Mucosa of descending colon (tissue), 3 donors: ENCODE measurements around the gene CSNK1A1. TPM values are rescaled to one million over a fixed set of nuclear protein-coding genes. Genes with fewer than 3 reads are reported as not detected.
A peak's percentile ranks its signal among the peaks of the same experiment; 100 is the strongest.
"Not testable (repeated sequence)": the region's sequence is repeated elsewhere in the genome, so short reads cannot be mapped to it uniquely, and the experiment has no call there.

Experiments used
- ATAC-seq: fragments of 200-7000 bp; cut with Tn5 transposase; one replicate; pipeline ENCODE4 v1.9.1; 2020; ENCODE audit warnings: mild to moderate bottlenecking, moderate library complexity
- DNase-seq, 3 donors: peaks; one replicate each; pipeline ENCODE4 v3.0.0-alpha.2; 2020
- H3K36me3 ChIP-seq: fragments of 200-600 bp; one replicate; pipeline ENCODE4 v1.8.0; 2021; ENCODE audit warnings: low read depth, mild to moderate bottlenecking
- H3K4me1 ChIP-seq: fragments of 200-600 bp; one replicate; pipeline ENCODE4 v1.8.0; 2021; ENCODE audit warnings: low read depth, mild to moderate bottlenecking
- H3K4me3 ChIP-seq: fragments of 200-600 bp; one replicate; pipeline ENCODE4 v1.8.0; 2021; ENCODE audit warnings: mild to moderate bottlenecking
- H3K9me3 ChIP-seq: fragments of 200-600 bp; one replicate; pipeline ENCODE4 v1.8.0; 2021; ENCODE audit warnings: mild to moderate bottlenecking
- intact Hi-C, 2 donors: fragments of 100-400 bp; cut with DNase I in 1 of 2; cut with micrococcal nuclease in 1 of 2; formaldehyde crosslinking; loops; one replicate each; pipeline versions ENCODE4 v1.11.0 to v1.11.1; 2022; cut with DNase I, micrococcal nuclease
- long read RNA-seq, 2 donors: library from polyadenylated mRNA; unstranded; transcript quantifications; one replicate each; pipeline ENCODE4 v2.0.0, GENCODE V29; 2019 to 2021
- total RNA-seq, 3 donors: library from RNA; stranded (reverse); fragmentation: NEBNext Ultra II Directional in 2 of 3; extraction: Animal tissue kit (Norgen Biotek cat#: 25700) in 2 of 3; gene quantifications; one replicate each; pipeline versions ENCODE4 v1.2.1 to v1.2.4, GENCODE V29; 2021 to 2023
- TF ChIP-seq, protein P1 (sequence below): fragments of 200-600 bp; IDR thresholded peaks from one replicate; pipeline ENCODE4 v1.8.0; 2022; ENCODE audit warnings: antibody characterized with exemption, mild to moderate bottlenecking
- donor health status: DM: no; HTN: no; CAD: no; lungs with moderate emphysema.
- donor health status: DM: no; HTN: no; CAD: no.
- donor health status: DM: no; HTN: yes; CAD: no.

The CSNK1A1 gene
- total RNA-seq, result 100 to 1,000 TPM; 200 to 233 (median 224) TPM
- long read RNA-seq, donor 1, full-length matches to known transcripts, result 104 of 126 reads
- long read RNA-seq, donor 1, partial matches to known transcripts, result 11 of 126 reads
- long read RNA-seq, donor 1, other reads (novel, unspliced or antisense), result 11 of 126 reads
- long read RNA-seq, donor 2, full-length matches to known transcripts, result 33 of 97 reads
- long read RNA-seq, donor 2, partial matches to known transcripts, result 49 of 97 reads
- long read RNA-seq, donor 2, other reads (novel, unspliced or antisense), result 15 of 97 reads

DNA sequence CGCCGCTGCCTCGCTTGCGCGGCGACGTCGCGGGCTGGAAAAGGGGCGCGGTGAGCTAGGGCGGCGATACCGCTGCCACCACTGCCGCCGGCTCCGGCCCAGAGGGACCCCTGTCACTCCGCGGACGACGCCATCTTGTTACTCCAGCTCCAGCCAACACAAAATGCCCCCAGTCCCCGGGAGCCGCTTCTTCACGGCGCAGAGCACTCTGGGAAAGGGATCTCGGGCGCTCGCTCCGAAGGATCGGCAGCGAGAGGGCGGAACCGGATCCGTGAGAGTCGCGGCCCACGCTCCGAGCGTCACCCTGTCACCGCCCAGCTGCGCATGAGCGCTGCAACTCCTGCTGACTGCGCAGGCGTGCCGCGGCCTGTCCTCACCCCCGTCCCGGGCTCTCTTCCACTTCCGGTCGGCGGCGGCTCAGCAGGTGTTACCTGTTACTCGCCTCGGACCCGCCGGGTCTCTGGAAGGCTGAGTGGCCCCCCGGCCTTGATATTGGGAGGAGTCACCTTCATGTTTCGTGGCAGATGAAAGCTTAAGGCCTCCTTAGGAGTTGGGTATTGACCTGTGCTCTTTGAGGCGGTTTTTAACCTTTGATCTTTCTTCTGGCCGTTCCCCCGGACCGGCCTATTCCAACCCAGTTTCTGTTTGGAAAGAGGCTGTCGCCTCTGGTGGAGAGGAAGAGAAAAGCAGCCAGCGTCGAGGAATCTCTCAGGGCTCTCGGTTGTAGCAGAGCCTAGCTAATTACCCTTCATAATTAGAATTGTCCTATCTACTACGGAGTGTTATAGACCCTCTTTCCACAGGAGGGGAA lies at the start of gene CSNK1A1:
TSS of gene CSNK1A1 (minus strand) at position 213 of the 811 bp plus-strand sequence. CDS start 475 bp downstream, outside the sequence.
- Histone ChIP-seq H3K4me1 (peaks cover 30% of the 10 kb centered on the region), H3K9me3 (no peaks in the 10 kb centered on the region), H3K4me3 (peak within 1 kb of the TSS; percentile 90), H3K36me3 (no peaks in the 10 kb centered on the region)
- intact Hi-C loops, result no loop called here
- peak; percentile 93 for ATAC-seq
- peak; percentile 98 to 100 (median 99) for DNase-seq
- TF ChIP-seq, protein P1, sequence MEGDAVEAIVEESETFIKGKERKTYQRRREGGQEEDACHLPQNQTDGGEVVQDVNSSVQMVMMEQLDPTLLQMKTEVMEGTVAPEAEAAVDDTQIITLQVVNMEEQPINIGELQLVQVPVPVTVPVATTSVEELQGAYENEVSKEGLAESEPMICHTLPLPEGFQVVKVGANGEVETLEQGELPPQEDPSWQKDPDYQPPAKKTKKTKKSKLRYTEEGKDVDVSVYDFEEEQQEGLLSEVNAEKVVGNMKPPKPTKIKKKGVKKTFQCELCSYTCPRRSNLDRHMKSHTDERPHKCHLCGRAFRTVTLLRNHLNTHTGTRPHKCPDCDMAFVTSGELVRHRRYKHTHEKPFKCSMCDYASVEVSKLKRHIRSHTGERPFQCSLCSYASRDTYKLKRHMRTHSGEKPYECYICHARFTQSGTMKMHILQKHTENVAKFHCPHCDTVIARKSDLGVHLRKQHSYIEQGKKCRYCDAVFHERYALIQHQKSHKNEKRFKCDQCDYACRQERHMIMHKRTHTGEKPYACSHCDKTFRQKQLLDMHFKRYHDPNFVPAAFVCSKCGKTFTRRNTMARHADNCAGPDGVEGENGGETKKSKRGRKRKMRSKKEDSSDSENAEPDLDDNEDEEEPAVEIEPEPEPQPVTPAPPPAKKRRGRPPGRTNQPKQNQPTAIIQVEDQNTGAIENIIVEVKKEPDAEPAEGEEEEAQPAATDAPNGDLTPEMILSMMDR, result peak; percentile 60

DNA sequence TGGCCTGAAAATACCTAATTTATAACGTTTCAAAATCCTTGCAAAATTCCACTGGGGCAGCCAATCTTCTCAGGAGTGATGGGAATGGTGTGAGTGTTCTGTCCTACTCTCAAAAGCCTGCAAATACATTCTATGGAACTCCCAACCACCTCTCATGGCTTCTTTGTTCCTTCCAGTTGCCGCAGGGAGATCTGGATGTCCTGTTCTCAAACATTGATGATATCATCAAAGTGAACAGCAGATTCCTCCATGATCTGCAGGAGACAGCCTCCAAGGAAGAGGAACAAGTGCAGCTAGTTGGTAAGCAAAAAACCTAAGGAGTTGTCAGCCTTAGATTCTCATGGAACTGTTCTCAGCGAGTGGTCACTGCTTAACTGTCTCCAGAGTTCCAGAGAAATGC lies 49.7 kb upstream of the CSNK1A1 start:
- TF ChIP-seq, protein P1, result no peak
- DNase-seq, result no peak
- no peaks in the 10 kb centered on the region for H3K36me3 ChIP-seq
- no peaks in the 10 kb centered on the region for H3K9me3 ChIP-seq
- H3K4me1 ChIP-seq, result peaks cover 12% of the 10 kb centered on the region
- H3K4me3 ChIP-seq, result no peak overlapping the region
- no peak for ATAC-seq
- intact Hi-C loops, result no loop called here

DNA sequence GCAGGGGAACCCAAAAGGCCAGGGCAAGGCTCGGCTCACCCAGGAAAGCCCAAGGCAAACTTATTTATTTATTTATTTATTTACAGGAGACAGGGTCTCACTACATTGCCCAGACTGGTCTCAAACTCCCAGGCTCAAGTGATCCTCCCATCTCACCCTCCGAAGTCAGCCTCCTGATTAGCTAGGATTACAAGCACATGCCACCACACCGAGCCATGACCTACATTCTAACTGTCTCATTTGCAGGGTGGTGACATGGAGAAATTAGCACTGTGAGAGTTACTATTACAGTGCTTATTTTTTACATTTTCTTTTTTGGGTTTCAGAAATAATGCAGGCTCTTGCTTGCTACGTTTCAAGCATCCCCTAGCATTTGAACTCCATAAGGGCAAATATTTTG lies 48.1 kb upstream of the CSNK1A1 start:
- no peak overlapping the region for H3K4me3 ChIP-seq
- no peaks in the 10 kb centered on the region for H3K36me3 ChIP-seq
- H3K9me3 ChIP-seq, result no peaks in the 10 kb centered on the region
- peaks cover 7% of the 10 kb centered on the region for H3K4me1 ChIP-seq
- TF ChIP-seq, protein P1, result no peak
- intact Hi-C loops, result no loop called here
- DNase-seq (no peak), ATAC-seq (no peak)

DNA sequence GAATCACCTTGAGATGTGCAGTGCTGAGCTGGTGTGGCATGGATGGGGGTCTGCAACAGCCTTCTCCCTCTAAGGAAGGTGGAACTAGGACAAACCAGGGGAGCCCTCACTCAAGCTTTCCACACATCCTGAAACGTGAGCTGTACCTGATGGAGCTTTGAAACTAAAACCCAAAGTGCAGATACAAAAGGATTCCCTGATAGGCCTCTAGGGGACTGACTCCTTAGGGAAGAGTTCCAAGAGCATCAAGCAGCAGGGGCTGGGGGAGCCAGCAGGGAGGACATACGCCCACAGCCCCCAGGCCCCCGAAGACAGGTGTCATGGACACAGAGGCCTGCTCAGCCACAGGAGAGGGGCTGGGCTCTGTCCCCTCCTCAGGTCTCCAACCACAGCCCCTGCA lies 47.7 kb upstream of the CSNK1A1 start:
- H3K4me1 ChIP-seq, result peaks cover 6% of the 10 kb centered on the region
- ATAC-seq (no peak), DNase-seq (no peak)
- intact Hi-C loops, result no loop called here
- no peak overlapping the region for H3K4me3 ChIP-seq
- no peaks in the 10 kb centered on the region for H3K36me3 ChIP-seq
- H3K9me3 ChIP-seq, result no peaks in the 10 kb centered on the region
- TF ChIP-seq, protein P1, result no peak

DNA sequence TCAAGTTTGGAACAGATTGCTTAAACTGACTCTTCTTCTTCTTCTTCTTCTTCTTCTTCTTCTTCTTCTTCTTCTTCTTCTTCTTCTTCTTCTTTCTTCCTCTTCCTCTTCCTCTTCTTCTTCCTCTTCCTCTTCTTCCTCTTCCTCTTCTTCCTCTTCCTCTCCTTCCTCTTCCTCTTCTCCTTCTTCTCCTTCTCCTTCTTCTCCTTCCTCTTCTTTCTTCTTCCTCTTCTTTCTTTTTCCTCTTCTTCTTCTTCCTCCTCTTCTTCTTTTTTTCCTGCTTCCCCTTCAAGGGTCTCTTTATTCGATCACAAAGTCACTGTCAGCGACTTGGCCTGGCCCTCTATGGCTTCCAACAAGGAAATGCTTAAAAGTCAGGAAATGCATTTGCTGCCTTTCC lies 47.0 kb upstream of the CSNK1A1 start:
- H3K4me3 ChIP-seq, H3K4me1 ChIP-seq, H3K9me3 ChIP-seq, DNase-seq, H3K36me3 ChIP-seq, intact Hi-C loops, ATAC-seq: not testable (repeated sequence)

DNA sequence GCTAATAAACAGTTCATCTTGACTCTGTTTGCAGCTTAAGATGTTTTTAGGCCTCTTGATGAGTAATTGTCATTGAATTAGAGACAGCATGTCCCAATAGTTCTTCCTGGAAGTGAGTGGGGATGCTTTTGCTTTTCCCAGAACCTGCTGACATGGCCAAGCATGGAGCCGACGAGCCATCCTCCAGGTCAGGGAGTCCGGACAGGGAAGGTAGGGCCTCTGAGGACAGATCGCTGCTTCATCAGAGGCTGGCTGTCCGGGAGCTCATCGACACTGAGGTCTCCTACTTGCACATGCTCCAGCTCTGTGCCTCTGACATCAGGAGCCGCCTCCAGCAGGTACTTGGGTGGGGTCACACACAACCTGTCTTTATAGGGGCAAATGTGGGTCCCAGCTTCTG lies 46.4 kb upstream of the CSNK1A1 start:
- H3K4me1 ChIP-seq, result no peaks in the 10 kb centered on the region
- H3K4me3 ChIP-seq, result no peak overlapping the region
- intact Hi-C loops, result no loop called here
- TF ChIP-seq, protein P1, result no peak
- no peaks in the 10 kb centered on the region for H3K36me3 ChIP-seq
- H3K9me3 ChIP-seq, result no peaks in the 10 kb centered on the region
- no peak for ATAC-seq
- no peak for DNase-seq
